WI38 (cell line): ENCODE data around the gene TBPL2.
A peak's percentile ranks its signal among the peaks of the same experiment; 100 is the strongest.
"Not testable (repeated sequence)": the region's sequence is repeated elsewhere in the genome, so short reads cannot be mapped to it uniquely, and the experiment has no call there.

Source experiments
- H3K4me3 ChIP-seq: 2 replicates; pipeline ENCODE4 v1.5.1; 2011; ENCODE audit warnings: low read depth, mild to moderate bottlenecking, control low read depth, low read length
- TF ChIP-seq, protein P1 (sequence below): IDR thresholded peaks from 2 replicates; pipeline ENCODE4 v1.5.1; 2012; ENCODE audit warnings: low read depth, mild to moderate bottlenecking, control low read depth, low read length

TBPL2 gene

GRCh38 chr14:55386037-55386808 lies 54.2 kb downstream of the TBPL2 start:
- no peak overlapping the region for H3K4me3 ChIP-seq
- TF ChIP-seq, protein P1, sequence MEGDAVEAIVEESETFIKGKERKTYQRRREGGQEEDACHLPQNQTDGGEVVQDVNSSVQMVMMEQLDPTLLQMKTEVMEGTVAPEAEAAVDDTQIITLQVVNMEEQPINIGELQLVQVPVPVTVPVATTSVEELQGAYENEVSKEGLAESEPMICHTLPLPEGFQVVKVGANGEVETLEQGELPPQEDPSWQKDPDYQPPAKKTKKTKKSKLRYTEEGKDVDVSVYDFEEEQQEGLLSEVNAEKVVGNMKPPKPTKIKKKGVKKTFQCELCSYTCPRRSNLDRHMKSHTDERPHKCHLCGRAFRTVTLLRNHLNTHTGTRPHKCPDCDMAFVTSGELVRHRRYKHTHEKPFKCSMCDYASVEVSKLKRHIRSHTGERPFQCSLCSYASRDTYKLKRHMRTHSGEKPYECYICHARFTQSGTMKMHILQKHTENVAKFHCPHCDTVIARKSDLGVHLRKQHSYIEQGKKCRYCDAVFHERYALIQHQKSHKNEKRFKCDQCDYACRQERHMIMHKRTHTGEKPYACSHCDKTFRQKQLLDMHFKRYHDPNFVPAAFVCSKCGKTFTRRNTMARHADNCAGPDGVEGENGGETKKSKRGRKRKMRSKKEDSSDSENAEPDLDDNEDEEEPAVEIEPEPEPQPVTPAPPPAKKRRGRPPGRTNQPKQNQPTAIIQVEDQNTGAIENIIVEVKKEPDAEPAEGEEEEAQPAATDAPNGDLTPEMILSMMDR = no peak

GRCh38 chr14:55384536-55384935 lies 55.9 kb downstream of the TBPL2 start:
- TF ChIP-seq, protein P1 = no peak
- no peak overlapping the region for H3K4me3 ChIP-seq

DNA sequence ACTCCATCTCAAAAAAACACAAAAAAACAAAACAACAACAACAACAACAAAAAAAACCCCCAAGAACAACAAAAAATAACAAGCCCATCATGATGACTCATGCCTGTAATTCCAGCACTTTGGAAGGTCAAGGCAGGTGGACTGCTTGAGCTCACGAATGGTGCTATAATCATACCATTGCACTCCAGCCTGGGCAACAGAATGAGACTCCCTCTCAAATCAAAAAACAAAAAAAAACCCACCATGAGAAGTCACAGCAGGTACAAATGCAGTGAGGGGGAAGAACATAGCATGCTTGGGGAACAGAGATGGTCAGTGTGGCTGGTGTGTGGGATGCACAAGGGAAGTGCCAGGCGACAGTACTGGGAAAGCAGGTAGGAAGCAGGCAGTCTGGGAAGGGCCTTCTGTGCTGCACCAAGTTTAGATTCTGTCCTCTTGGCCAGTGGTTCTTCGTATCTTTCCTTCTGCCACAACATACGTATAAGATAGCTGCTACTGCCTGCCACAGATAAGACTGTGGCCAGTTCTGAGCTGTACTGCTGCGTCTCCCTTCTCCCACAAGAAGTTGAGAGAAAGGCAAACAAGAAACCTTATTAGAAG lies 56.8 kb downstream of the TBPL2 start:
- TF ChIP-seq, protein P1 = no peak
- no peak overlapping the region for H3K4me3 ChIP-seq

GRCh38 chr14:55383056-55383466 lies 57.4 kb downstream of the TBPL2 start:
- H3K4me3 ChIP-seq = not testable (repeated sequence)

- no peak overlapping the region for H3K4me3 ChIP-seq
- TF ChIP-seq, protein P1 = no peak
Observed at GRCh38 chr14:55382483-55382882, 57.9 kb downstream of the TBPL2 start.

GRCh38 chr14:55381561-55381960 lies 58.9 kb downstream of the TBPL2 start:
- H3K4me3 ChIP-seq = no peak overlapping the region
- TF ChIP-seq, protein P1 = no peak

DNA sequence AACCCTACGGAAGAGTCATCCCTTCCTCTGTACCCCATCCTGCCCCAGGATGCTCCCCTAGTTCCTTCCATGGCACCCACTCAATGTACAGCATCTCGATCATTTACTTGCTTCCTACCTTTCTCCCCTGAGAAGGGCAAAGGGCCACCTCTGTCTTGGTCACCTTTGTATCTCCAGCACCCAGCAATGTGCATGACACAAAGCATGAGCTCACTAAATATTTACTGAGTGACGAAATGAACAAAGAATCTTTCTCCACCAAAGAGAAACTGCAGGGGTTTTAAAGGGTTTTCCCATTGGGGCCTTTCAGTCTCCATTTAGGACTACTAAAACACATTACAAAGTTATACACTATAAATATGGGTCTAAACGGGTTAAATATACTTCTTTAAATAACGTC lies 59.4 kb downstream of the TBPL2 start:
- H3K4me3 ChIP-seq = no peak overlapping the region
- TF ChIP-seq, protein P1 = no peak

GRCh38 chr14:55377236-55377635 lies 63.2 kb downstream of the TBPL2 start:
- TF ChIP-seq, protein P1 = 0 out of 2 replicates have a peak, but pooled peaks have one; percentile 3
- no peak overlapping the region for H3K4me3 ChIP-seq
